NK-92 (cell line): ENCODE data around the gene TRIM3.

Source experiments
- DNase-seq: peaks from one replicate; lab custom pipeline; 2025; ENCODE audit not compliant: unreplicated experiment; lab: John Stamatoyannopoulos, UW

Gene TRIM3

DNA sequence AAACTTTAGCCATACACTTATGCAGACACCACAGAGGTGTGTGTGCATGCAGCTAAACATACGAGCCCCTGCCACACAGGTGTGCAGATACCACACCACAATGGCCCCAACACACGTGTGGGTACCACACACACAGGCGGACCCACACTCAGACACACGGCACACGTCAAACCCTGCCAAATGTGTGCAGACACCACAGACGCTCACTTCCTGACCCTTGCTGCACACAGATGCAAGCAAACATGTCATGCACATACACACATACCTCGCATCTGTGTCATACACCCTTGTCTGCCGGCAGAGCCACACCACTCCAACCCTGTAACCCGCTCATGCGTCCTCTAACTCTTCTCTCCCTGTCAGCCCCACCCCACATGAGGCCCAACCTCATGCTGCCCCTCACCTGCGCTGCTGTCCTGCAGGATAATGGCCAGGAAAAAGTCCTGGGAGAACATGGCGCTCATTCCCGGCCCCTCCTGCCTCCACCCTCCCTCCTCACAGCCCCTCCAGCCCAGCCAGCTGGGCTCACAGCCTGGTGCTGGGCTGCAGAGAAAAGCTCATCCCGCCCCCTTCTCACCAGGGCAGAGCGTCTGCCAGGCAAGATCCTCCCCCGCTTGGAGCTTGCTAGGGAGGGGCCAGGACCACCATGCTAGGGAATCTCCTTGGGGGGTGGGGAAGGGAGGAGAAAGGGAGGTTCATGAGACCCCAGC, 69.2 kb downstream of the TRIM3 start:
- DNase-seq: no peak

DNA sequence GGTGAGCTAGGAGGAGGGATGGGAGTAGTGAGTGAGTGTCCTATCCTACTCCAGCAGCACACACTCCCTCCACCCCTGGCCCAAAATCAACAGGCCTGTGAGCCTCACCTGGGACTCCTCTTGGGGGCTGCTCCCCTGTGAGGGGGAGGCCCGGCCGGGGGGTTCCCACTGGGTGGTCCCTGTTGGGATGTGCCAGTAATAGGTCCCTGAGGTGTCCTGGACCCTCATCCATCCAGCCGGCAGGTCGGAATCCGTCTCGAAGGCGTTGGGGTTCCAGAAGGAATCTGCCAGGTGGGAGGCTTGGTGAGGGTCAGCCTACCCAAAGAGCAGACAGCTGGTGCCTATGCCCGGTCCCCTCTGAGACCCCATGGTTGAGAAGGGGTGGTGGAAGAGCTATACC, 70.2 kb downstream of the TRIM3 start:
- DNase-seq: no peak

DNA sequence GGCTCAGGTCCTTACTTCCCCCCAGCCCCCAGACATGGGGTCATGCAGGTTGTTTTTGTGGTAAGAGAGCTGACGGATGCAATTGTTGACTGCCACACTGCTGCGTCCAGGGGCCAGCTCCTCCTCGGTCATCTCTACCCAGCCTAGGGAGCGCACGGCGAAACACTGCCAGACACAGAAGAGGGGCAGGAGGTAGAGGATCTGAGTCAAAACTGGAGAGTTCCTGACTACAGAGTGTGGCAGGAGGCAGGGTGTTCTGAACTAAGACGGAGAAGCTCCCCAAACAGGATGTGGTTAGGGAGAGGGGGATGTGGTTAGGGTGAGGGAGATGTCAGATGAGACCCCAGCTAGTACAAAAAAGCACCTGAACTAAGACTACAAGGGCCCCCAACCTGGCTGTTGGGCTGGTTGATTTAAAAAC, 71.2 kb downstream of the TRIM3 start:
- peak; percentile 43 for DNase-seq

DNA sequence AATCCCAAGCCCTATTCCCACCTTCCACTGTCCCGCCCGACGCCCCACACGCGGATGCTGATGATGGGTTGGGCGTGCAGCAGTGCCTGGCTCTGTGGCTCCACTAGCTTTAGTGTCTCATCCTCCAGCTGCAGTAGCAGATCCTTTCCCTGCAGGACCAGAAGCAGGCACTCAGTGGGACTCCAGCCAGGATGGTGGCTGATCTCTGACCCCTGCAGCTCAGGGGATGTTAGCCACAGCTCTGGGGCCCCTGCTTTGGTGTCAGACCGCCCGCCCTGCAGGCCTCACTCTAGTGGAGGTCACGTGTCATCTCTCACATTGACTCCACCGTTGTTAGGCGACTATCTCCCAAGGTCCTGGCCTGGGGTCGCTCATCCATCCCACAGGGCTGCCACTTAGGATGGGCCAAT, 71.7 kb downstream of the TRIM3 start:
- no peak for DNase-seq

DNA sequence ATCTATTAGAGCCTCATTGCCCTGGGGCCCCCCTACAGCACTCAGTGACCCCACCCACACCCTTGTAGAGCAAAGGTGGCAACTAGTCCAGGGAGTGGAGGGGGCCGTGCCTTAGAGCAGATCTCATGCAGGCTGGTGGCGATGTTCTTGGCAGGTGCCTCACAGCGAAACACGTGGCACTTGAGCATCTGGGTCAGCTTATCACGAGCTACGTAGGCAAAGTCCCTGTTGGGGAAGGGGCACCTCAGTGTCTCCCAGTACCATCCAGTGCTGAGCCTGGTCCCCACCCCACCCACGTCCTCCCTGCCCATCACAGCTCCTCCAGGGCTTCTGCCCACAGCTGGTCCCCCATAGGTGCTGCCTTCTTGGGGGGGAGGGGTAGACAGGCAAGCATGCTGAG, 72.3 kb downstream of the TRIM3 start:
- no peak for DNase-seq

DNA sequence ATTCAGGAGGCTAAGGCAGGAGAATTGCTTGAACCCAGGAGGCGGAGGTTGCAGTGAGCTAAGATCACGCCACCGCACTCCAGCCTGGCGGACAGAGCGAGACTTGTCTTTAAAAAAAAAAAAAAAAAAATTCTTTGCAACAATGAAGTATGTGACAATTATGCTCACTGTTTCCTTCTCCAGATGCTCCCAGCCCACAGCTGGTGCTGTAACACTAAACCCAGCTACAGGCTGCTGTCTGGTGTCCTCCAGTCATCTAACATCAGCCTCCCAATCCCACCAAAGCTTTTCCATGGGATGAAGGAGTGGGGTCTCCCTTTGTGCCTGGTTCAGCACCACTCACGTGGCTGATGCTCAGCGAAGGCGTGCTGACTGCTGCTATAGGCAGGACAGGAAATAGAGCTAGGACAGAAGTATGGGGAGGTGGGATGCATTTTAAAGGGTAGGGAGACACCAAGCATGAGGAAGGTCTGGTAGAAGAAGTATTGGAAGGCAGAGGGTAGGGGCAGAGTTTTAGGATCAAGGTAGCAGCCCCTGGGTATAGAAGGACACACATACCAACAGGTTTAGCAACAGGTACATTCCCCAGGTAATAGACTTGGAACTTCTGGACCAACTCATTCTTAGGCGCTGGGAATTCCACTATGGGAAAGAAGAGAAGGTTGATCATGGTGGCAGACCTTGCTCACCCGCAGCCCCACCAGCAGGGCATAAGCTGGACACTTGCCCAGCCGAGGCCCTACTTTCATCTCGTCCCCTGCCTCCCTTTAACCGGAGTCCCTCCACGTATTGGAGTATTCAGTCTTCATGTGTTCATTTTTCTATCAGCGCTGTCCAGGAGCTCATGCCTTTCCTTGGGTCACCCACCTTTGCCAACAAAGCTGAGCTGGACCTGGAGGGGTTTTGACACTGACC, 73.1 kb downstream of the TRIM3 start:
- no peak for DNase-seq
